ENCODE results near the gene GRM5.

GRCh38 chr11:88603091-88603867, 462.5 kb downstream of the GRM5 start:
- no peak for TF ChIP-seq CTCF (IDR thresholded peaks at IDR 0.05; ENCODE audit: low read depth, low read length)
- no peak for TF ChIP-seq EZH2phosphoT487 (IDR thresholded peaks at IDR 0.05; ENCODE audit: low read depth)
